ENCODE results near the gene KY. TPM values are rescaled to one million over a fixed set of nuclear protein-coding genes. Genes with fewer than 3 reads are reported as not detected.
A peak's percentile ranks its signal among the peaks of the same experiment; 100 is the strongest.

The KY gene
- total RNA-seq, 1 donor from 2014 or later = not detected

- Mint-ChIP-seq H3K36me3 (no peaks in the 10 kb centered on the region), H3K27ac (no peak overlapping the region), H3K27me3 (ENCODE audit: low read depth) (peaks cover 90% of the 10 kb centered on the region), H3K4me3 (no peak overlapping the region), H3K4me1 (peaks cover 4% of the 10 kb centered on the region), H3K9me3 (no peaks in the 10 kb centered on the region)
- peak in 1 of 2 experiments; percentile 11 for DNase-seq (ENCODE audit: low spot score in 2 of 2, unreplicated experiment in 2 of 2)
- TF ChIP-seq CTCF (IDR thresholded peaks at IDR 0.05; ENCODE audit: unreplicated experiment) = no peak
These were observed 1.6 kb downstream of the KY start for GRCh38 chr3:134649106-134649705.

DNA sequence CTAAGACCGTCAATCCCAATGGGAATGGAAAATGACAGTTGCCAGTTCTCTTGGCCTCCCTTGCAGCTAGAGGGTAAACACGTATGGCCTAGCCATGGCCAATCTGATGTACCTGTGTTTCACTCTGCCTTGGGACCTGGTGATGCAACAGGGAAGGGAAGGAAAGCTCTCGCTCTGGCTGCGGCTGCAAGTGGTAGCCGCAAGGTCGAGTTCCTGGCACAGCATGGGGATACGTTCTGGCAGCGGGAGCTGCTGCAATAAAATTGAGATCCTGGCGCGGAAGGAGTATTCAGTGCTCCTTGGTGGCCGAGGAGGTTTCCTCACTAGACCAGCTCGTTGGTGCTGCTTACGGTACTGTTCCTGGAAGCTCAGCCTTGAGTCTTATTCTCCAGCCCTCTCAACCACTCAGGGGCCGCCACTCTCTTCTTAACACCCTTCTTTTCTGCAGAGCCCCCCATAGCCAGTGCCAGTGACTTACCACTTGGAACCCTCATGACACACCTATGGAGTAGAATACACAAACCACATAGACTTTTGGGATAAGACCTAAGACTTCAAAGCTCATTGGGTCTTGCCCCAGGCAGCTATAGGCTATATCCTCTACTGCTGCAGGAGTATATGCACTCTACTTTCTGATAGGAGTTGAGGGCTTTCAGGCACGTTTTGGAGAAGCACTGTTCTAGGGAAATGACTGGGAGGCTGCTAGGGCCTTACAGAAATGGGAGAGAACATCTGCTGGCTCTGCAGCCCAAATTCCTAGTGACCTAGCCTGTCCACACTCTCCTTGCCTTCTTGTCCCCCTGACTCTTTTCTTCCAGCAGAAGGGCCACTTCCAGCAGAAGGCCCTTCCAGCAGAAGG is 2.7 kb downstream of the KY start:
- no peak overlapping the region for H3K4me3 Mint-ChIP-seq
- H3K27me3 Mint-ChIP-seq (ENCODE audit: low read depth) = peaks cover 80% of the 10 kb centered on the region
- H3K36me3 Mint-ChIP-seq = no peaks in the 10 kb centered on the region
- no peak overlapping the region for H3K27ac Mint-ChIP-seq
- peaks cover 4% of the 10 kb centered on the region for H3K4me1 Mint-ChIP-seq
- H3K9me3 Mint-ChIP-seq = no peaks in the 10 kb centered on the region
- peak in 1 of 2 experiments; percentile 25 for DNase-seq (ENCODE audit: low spot score in 2 of 2, unreplicated experiment in 2 of 2)
- no peak for TF ChIP-seq CTCF (IDR thresholded peaks at IDR 0.05; ENCODE audit: unreplicated experiment)

DNA sequence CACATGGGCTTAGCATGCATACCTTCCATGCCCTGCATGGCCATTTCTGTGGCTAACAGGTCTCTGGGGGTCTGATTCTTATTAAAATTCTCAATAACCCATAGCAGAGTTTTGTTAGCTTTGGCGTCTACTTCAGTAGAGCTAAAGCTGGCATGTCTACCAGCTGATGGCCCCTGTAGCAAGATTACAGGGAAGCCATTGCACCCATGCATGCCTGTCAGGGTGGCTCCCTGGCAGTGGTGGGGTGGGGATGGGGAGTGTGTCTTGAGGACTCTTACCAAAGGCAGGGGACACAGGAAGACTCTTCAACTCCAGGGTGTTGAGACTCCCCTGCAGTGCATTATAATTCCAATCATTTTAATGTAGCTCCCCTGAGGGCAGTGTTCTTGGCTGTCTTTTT is 4.7 kb downstream of the KY start:
- Mint-ChIP-seq H3K27ac (no peak overlapping the region), H3K9me3 (no peaks in the 10 kb centered on the region), H3K4me3 (no peak overlapping the region), H3K36me3 (no peaks in the 10 kb centered on the region), H3K4me1 (peaks cover 2% of the 10 kb centered on the region), H3K27me3 (ENCODE audit: low read depth) (peaks cover 63% of the 10 kb centered on the region)
- no peak for TF ChIP-seq CTCF (IDR thresholded peaks at IDR 0.05; ENCODE audit: unreplicated experiment)
- peak in 1 of 2 experiments; percentile 27 for DNase-seq (ENCODE audit: low spot score in 2 of 2, unreplicated experiment in 2 of 2)

- peaks cover 2% of the 10 kb centered on the region for H3K4me1 Mint-ChIP-seq
- H3K27ac Mint-ChIP-seq = no peak overlapping the region
- H3K9me3 Mint-ChIP-seq = no peaks in the 10 kb centered on the region
- DNase-seq (ENCODE audit: low spot score in 2 of 2, unreplicated experiment in 2 of 2) = no peak
- no peak for TF ChIP-seq CTCF (IDR thresholded peaks at IDR 0.05; ENCODE audit: unreplicated experiment)
- H3K27me3 Mint-ChIP-seq (ENCODE audit: low read depth) = peaks cover 58% of the 10 kb centered on the region
- no peaks in the 10 kb centered on the region for H3K36me3 Mint-ChIP-seq
- H3K4me3 Mint-ChIP-seq = no peak overlapping the region
These were observed 5.3 kb downstream of the KY start for GRCh38 chr3:134645515-134645914.

DNA sequence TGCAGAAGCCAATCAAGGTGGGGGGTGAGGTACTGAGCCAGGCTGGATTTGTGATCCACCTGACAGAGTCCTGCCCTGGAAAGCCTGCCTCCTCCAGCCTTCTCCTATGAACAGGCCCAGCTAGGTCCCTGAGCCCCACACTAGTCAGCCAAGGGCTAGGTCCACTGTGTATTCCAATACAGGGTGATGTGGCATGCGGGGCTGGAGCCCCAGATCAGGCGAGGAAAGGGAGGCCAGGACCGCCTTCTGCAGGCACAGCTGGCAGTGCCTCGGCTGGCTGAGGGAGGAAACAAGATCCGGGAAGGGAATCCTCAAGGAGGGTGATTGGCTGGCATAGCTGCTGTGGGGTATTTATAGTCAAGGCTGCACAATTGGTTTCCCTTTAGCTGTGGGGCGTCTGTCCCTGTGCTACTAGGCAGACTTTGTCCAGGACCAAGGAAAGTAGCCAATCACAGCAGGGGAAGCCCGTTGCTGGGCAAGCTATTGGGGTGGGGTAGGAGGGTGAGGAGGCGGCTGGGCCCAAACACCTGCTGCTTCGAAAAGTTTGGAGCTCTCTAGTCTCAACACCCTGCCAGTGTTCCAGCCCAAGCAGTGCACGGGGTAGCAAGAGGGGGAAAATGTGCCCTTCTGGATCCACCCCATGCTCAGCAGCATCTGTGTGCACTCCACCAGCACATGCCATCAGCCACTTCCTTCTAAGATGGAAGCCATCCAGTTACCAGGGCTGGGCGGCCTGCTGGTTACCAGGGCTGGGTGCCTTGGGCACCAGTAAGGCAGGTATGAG is 5.9 kb downstream of the KY start:
- no peaks in the 10 kb centered on the region for H3K4me1 Mint-ChIP-seq
- H3K36me3 Mint-ChIP-seq = no peaks in the 10 kb centered on the region
- no peak overlapping the region for H3K27ac Mint-ChIP-seq
- H3K9me3 Mint-ChIP-seq = no peaks in the 10 kb centered on the region
- no peak overlapping the region for H3K4me3 Mint-ChIP-seq
- DNase-seq (ENCODE audit: low spot score in 2 of 2, unreplicated experiment in 2 of 2) = peak in 1 of 2 experiments; percentile 24
- TF ChIP-seq CTCF (IDR thresholded peaks at IDR 0.05; ENCODE audit: unreplicated experiment) = no peak
- H3K27me3 Mint-ChIP-seq (ENCODE audit: low read depth) = peaks cover 52% of the 10 kb centered on the region

All from mesothelial cell of epicardium (in vitro differentiated cells).